ENCODE results near the gene PHGDH. TPM values are rescaled to one million over a fixed set of nuclear protein-coding genes. Genes with fewer than 3 reads are reported as not detected.

Gene PHGDH
- total and polyA plus RNA-seq, 2 of the 13 experiments (the other 11 are each of a cell fraction or from before 2014, with no cell fraction given), result 95.8 to 133 TPM

DNA sequence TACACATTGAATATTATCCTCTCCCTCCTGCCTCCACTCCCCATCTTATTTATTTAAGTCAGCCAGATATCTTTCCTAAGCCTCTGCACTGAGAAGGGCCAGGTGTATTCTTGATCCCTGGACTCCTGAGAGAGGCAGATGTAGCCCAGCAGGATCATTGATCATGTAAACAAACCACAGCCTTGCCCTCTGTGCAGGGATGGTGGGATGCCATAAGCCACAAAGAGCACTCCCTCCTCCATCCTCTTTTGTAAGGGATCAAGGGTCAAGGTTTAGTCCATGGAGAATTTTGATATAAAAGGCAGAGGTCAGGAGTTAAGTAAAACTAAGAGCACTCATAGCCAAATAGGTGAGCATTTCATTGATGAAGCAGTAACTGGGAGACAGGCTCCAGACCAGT, 17.3 kb downstream of the PHGDH start (continued):
- peak; percentile 90 for TF ChIP-seq GATAD2A (CRISPR knock-in tag; IDR thresholded peaks at IDR 0.05)
- peak; percentile 81; the same call in 1 of the 2 replicates for TF ChIP-seq MTA1 (CRISPR knock-in tag; IDR thresholded peaks at IDR 0.05; ENCODE audit: borderline replicate concordance)
- no peak for TF ChIP-seq ATM (IDR thresholded peaks at IDR 0.05; ENCODE audit: borderline replicate concordance)
- no peak for TF ChIP-seq WIZ (CRISPR knock-in tag; IDR thresholded peaks at IDR 0.05)
- TF ChIP-seq, protein P1, sequence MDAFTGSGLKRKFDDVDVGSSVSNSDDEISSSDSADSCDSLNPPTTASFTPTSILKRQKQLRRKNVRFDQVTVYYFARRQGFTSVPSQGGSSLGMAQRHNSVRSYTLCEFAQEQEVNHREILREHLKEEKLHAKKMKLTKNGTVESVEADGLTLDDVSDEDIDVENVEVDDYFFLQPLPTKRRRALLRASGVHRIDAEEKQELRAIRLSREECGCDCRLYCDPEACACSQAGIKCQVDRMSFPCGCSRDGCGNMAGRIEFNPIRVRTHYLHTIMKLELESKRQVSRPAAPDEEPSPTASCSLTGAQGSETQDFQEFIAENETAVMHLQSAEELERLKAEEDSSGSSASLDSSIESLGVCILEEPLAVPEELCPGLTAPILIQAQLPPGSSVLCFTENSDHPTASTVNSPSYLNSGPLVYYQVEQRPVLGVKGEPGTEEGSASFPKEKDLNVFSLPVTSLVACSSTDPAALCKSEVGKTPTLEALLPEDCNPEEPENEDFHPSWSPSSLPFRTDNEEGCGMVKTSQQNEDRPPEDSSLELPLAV (CRISPR knock-in tag; conservative IDR thresholded peaks at IDR 0.05; ENCODE audit: low read depth), result no peak
- TF ChIP-seq HDAC2 (CRISPR knock-in tag; IDR thresholded peaks at IDR 0.05), result peak; percentile 84; the same call in 1 of the 2 replicates
- peak; percentile 45; the same call in 1 of the 2 replicates for TF ChIP-seq SAP130 (CRISPR knock-in tag; IDR thresholded peaks at IDR 0.05; ENCODE audit: low read depth)
- TF ChIP-seq ZNF510 (CRISPR knock-in tag; IDR thresholded peaks at IDR 0.05; ENCODE audit: low read depth), result no peak
- no peak for TF ChIP-seq ZNF724P (CRISPR knock-in tag; IDR thresholded peaks at IDR 0.05; ENCODE audit: borderline replicate concordance)
- peak; percentile 52; the same call in 1 of the 2 replicates for TF ChIP-seq KDM6A (CRISPR knock-in tag; IDR thresholded peaks at IDR 0.05; ENCODE audit: low read depth)
- TF ChIP-seq CBFB (CRISPR knock-in tag; IDR thresholded peaks at IDR 0.05), result 0 out of 2 replicates have a peak, but pooled peaks have one; percentile 37
- TF ChIP-seq HNRNPLL (IDR thresholded peaks at IDR 0.05; ENCODE audit: low read depth, low read length, poor library complexity, severe bottlenecking), result no peak
- peak; percentile 49; the same call in 1 of the 2 replicates for TF ChIP-seq ZNF670 (CRISPR knock-in tag; IDR thresholded peaks at IDR 0.05; ENCODE audit: borderline replicate concordance)
- peak; percentile 37; the same call in 1 of the 2 replicates for TF ChIP-seq SPEN (CRISPR knock-in tag; IDR thresholded peaks at IDR 0.05; ENCODE audit: low read depth)
- no peak for TF ChIP-seq ZSCAN30 (CRISPR knock-in tag; IDR thresholded peaks at IDR 0.05)
- TF ChIP-seq SRSF9 (IDR thresholded peaks at IDR 0.05; ENCODE audit: borderline replicate concordance, insufficient read depth, low read depth, low read length, poor library complexity, severe bottlenecking), result no peak
- TF ChIP-seq NR2F1 (CRISPR knock-in tag; IDR thresholded peaks at IDR 0.05), result peak; percentile 85 to 87
- no peak for TF ChIP-seq ZNF24 (IDR thresholded peaks at IDR 0.05)
- TF ChIP-seq, protein P2, sequence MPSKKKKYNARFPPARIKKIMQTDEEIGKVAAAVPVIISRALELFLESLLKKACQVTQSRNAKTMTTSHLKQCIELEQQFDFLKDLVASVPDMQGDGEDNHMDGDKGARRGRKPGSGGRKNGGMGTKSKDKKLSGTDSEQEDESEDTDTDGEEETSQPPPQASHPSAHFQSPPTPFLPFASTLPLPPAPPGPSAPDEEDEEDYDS (CRISPR knock-in tag; IDR thresholded peaks at IDR 0.05), result no peak
- TF ChIP-seq, protein P3, sequence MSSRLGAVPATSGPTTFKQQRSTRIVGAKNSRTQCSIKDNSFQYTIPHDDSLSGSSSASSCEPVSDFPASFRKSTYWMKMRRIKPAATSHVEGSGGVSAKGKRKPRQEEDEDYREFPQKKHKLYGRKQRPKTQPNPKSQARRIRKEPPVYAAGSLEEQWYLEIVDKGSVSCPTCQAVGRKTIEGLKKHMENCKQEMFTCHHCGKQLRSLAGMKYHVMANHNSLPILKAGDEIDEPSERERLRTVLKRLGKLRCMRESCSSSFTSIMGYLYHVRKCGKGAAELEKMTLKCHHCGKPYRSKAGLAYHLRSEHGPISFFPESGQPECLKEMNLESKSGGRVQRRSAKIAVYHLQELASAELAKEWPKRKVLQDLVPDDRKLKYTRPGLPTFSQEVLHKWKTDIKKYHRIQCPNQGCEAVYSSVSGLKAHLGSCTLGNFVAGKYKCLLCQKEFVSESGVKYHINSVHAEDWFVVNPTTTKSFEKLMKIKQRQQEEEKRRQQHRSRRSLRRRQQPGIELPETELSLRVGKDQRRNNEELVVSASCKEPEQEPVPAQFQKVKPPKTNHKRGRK (CRISPR knock-in tag; IDR thresholded peaks at IDR 0.05), result no peak
- no peak for TF ChIP-seq RFXAP (CRISPR knock-in tag; IDR thresholded peaks at IDR 0.05; ENCODE audit: borderline replicate concordance)
- TF ChIP-seq ZNF562 (CRISPR knock-in tag; IDR thresholded peaks at IDR 0.05; ENCODE audit: borderline replicate concordance), result no peak
- no peak for TF ChIP-seq MBD4 (IDR thresholded peaks at IDR 0.05; ENCODE audit: borderline replicate concordance, low read length)
- TF ChIP-seq HOXA3 (CRISPR knock-in tag; IDR thresholded peaks at IDR 0.05), result peak; percentile 49; the same call in 1 of the 2 replicates
- peak; percentile 70 for TF ChIP-seq TEAD3 (CRISPR knock-in tag; optimal IDR thresholded peaks at IDR 0.05; ENCODE audit: borderline replicate concordance)
- peak; percentile 82 for TF ChIP-seq POGZ (CRISPR knock-in tag; IDR thresholded peaks at IDR 0.05)
- TF ChIP-seq TCF7 (IDR thresholded peaks at IDR 0.05; ENCODE audit: low read depth), result no peak

Measured in HepG2 (cell line).